Keratinocyte (primary cell): ENCODE measurements around the gene ZFP42. TPM values are rescaled to one million over a fixed set of nuclear protein-coding genes. Genes with fewer than 3 reads are reported as not detected.

ENCODE experiments used
- DNase-seq: peaks from one replicate; pipeline ENCODE4 v3.0.0-alpha.2; 2011; ENCODE audit warnings: low read depth, missing footprints, low spot score
- FAIRE-seq: peaks from 2 replicates; lab custom pipeline; 2011; peaks lifted over from hg19 to GRCh38; lab: Jason Lieb, UNC
- H2AFZ ChIP-seq: 2 replicates; pipeline ENCODE4 v1.6.0; 2012; ENCODE audit warnings: low read length, control low read depth, inconsistent platforms; ENCODE audit not compliant: control insufficient read depth
- H3K27ac ChIP-seq: 2 replicates; pipeline ENCODE4 v1.5.1; 2011; ENCODE audit warnings: low read length; ENCODE audit not compliant: control insufficient read depth, insufficient read depth
- H3K27me3 ChIP-seq: 3 replicates; pipeline ENCODE4 v1.6.0; 2011; ENCODE audit warnings: low read length; ENCODE audit not compliant: control insufficient read depth, insufficient read depth; ENCODE audit errors: extremely low read depth
- H3K36me3 ChIP-seq, 2 experiments: 2 replicates in 1 of 2; 3 replicates in 1 of 2; pipeline ENCODE4 v1.5.1; 2011; ENCODE audit warnings: low read length in 2 of 2, mild to moderate bottlenecking in 1 of 2; ENCODE audit not compliant: control insufficient read depth in 2 of 2, insufficient read depth in 2 of 2; ENCODE audit errors: extremely low read depth in 1 of 2
- H3K4me1 ChIP-seq: 3 replicates; pipeline ENCODE4 v1.5.1; 2011; ENCODE audit warnings: low read length; ENCODE audit not compliant: control insufficient read depth, insufficient read depth; ENCODE audit errors: extremely low read depth
- H3K4me2 ChIP-seq: 3 replicates; pipeline ENCODE4 v1.6.0; 2011; ENCODE audit warnings: low read depth, low read length; ENCODE audit not compliant: control insufficient read depth, insufficient read depth; ENCODE audit errors: extremely low read depth
- H3K4me3 ChIP-seq, 3 experiments: fragments of 200-600 bp in 1 of 3; sonication (generic) in 1 of 3; 2 replicates in 2 of 3; 3 replicates in 1 of 3; pipeline ENCODE4 v1.5.1; 2011 to 2016; ENCODE audit warnings: low read length in 3 of 3, mild to moderate bottlenecking in 3 of 3, control low read depth in 2 of 3, inconsistent platforms in 1 of 3, low read depth in 1 of 3, mixed read lengths in 1 of 3, mixed run types in 1 of 3, moderate library complexity in 1 of 3; ENCODE audit not compliant: control insufficient read depth in 2 of 3, insufficient read depth in 2 of 3; ENCODE audit errors: extremely low read depth in 1 of 3
- H3K79me2 ChIP-seq: 2 replicates; pipeline ENCODE4 v1.6.0; 2012; ENCODE audit warnings: low read length; ENCODE audit not compliant: control insufficient read depth, insufficient read depth
- H3K9ac ChIP-seq: 3 replicates; pipeline ENCODE4 v1.6.0; 2011; ENCODE audit warnings: low read length; ENCODE audit not compliant: control insufficient read depth, insufficient read depth; ENCODE audit errors: extremely low read depth
- H3K9me1 ChIP-seq: 3 replicates; pipeline ENCODE4 v1.6.0; 2011; ENCODE audit warnings: low read length; ENCODE audit not compliant: control insufficient read depth, insufficient read depth; ENCODE audit errors: extremely low read depth
- H3K9me3 ChIP-seq: 2 replicates; pipeline ENCODE4 v1.5.1; 2012; ENCODE audit warnings: low read depth, low read length; ENCODE audit not compliant: control insufficient read depth
- H4K20me1 ChIP-seq: 3 replicates; pipeline ENCODE4 v1.6.0; 2011; ENCODE audit warnings: low read length; ENCODE audit not compliant: control insufficient read depth, insufficient read depth; ENCODE audit errors: extremely low read depth
- EZH2 ChIP-seq: IDR thresholded peaks from one replicate; pipeline ENCODE4 v1.6.1; 2012; ENCODE audit warnings: inconsistent platforms, mild to moderate bottlenecking, low read length, moderate library complexity
- dilution Hi-C: fragments of 300-500 bp; cut with MboI; formaldehyde crosslinking; loops from one replicate; pipeline ENCODE4 v1.7.0; 2020; ENCODE audit warnings: low sequenced_read_pairs; ENCODE audit not compliant: extremely low pct_ligation_motif_present
- polyA plus RNA-seq, 5 experiments: library from polyadenylated mRNA; depleted of rRNA in 3 of 5; stranded (reverse) in 3 of 5; stranded (forward) in 1 of 5; unstranded in 1 of 5; fragments of >200 nt; gene quantifications; 1 replicate in 1 of 5; 2 replicates in 3 of 5; 3 replicates in 1 of 5; pipeline versions ENCODE4 v1.2.1 to v1.2.3, GENCODE V29; 2011 to 2012; ENCODE audit warnings: missing spikeins in 2 of 5, low read depth in 1 of 5, low replicate concordance in 1 of 5
- TF ChIP-seq, protein P1 (sequence below), 3 experiments: IDR thresholded peaks in 1 of 3; conservative IDR thresholded peaks in 1 of 3; optimal IDR thresholded peaks in 1 of 3; 2 replicates in 2 of 3; 3 replicates in 1 of 3; pipeline versions ENCODE3 to v1.5.1; 2011; ENCODE audit warnings: low read length in 3 of 3, mild to moderate bottlenecking in 3 of 3, moderate library complexity in 2 of 3, control low read depth in 1 of 3, inconsistent platforms in 1 of 3; ENCODE audit not compliant: insufficient read depth in 2 of 3; ENCODE audit errors: extremely low read depth in 1 of 3

Gene ZFP42
- polyA plus RNA-seq, 1 donor (not counting 4 experiments of a cell fraction or from before 2014, with no cell fraction given): 3.1 TPM

DNA sequence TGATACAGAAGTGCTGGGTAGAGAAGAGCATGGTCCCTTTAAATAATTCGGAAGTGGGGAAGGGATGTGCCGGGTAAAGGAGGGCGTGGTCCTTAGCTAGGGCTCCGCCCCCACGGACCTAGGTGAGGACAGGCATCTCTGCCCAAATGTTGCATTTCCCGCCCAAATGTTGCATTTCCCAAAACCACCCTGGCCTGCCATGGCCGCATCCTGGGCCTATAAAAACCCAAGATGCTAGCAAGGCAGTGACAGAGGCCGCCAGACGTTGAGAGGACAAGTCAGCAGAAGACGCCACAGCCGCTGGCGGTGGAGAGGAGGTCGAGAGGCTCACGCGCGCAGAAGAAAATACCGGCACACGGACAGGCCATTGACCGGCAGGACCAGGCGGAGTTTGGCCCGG lies 46.1 kb downstream of the ZFP42 start:
- no peak for DNase-seq
- H2AFZ ChIP-seq: no peak overlapping the region
- no peaks in the 10 kb centered on the region for H3K9me3 ChIP-seq
- H3K4me3 ChIP-seq: no peak overlapping the region
- H3K4me2 ChIP-seq: no peak overlapping the region
- no peak for FAIRE-seq
- no peaks in the 10 kb centered on the region for H3K27me3 ChIP-seq
- dilution Hi-C loops: no loop called here
- no peak overlapping the region for H3K27ac ChIP-seq
- no peaks in the 10 kb centered on the region for H3K9me1 ChIP-seq
- H3K9ac ChIP-seq: no peak overlapping the region
- H3K36me3 ChIP-seq: no peaks in the 10 kb centered on the region
- no peaks in the 10 kb centered on the region for H4K20me1 ChIP-seq
- TF ChIP-seq EZH2: no peak
- TF ChIP-seq, protein P1, sequence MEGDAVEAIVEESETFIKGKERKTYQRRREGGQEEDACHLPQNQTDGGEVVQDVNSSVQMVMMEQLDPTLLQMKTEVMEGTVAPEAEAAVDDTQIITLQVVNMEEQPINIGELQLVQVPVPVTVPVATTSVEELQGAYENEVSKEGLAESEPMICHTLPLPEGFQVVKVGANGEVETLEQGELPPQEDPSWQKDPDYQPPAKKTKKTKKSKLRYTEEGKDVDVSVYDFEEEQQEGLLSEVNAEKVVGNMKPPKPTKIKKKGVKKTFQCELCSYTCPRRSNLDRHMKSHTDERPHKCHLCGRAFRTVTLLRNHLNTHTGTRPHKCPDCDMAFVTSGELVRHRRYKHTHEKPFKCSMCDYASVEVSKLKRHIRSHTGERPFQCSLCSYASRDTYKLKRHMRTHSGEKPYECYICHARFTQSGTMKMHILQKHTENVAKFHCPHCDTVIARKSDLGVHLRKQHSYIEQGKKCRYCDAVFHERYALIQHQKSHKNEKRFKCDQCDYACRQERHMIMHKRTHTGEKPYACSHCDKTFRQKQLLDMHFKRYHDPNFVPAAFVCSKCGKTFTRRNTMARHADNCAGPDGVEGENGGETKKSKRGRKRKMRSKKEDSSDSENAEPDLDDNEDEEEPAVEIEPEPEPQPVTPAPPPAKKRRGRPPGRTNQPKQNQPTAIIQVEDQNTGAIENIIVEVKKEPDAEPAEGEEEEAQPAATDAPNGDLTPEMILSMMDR (optimal IDR thresholded peaks at IDR 0.05 in 1 of 3, IDR thresholded peaks at IDR 0.05 in 1 of 3, conservative IDR thresholded peaks at IDR 0.05 in 1 of 3; ENCODE audit: extremely low read depth in 1 of 3, insufficient read depth in 2 of 3, low read length in 3 of 3): no peak
- H3K4me1 ChIP-seq: no peaks in the 10 kb centered on the region
- no peaks in the 10 kb centered on the region for H3K79me2 ChIP-seq

DNA sequence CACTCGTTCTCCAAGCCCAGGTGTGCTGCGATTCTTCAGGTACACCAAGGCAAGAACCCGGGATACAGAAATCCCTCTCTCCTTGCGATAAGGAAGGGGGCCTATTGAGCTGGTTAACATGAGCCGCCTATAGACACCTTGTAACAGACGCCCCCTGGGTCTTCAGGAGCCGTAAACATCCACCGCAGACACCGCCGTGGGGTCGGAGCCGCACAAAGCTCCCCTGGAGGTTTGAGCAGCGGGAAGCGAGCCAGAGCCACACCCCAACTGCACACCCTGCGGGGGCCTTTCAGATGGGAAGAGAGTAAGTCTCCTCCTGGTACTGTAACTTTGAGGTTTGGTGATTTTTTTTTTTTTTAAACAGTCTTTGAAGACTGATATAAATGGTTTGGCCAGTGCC lies 46.6 kb downstream of the ZFP42 start:
- H3K4me3 ChIP-seq: no peak overlapping the region
- FAIRE-seq (no peak), DNase-seq (no peak)
- dilution Hi-C loops: no loop called here
- no peaks in the 10 kb centered on the region for H3K4me1 ChIP-seq
- H3K4me2 ChIP-seq: no peak overlapping the region
- H3K79me2 ChIP-seq: no peaks in the 10 kb centered on the region
- H4K20me1 ChIP-seq: no peaks in the 10 kb centered on the region
- H3K36me3 ChIP-seq: no peaks in the 10 kb centered on the region
- no peaks in the 10 kb centered on the region for H3K9me3 ChIP-seq
- no peak for TF ChIP-seq EZH2
- TF ChIP-seq, protein P1 (optimal IDR thresholded peaks at IDR 0.05 in 1 of 3, IDR thresholded peaks at IDR 0.05 in 1 of 3, conservative IDR thresholded peaks at IDR 0.05 in 1 of 3; ENCODE audit: extremely low read depth in 1 of 3, insufficient read depth in 2 of 3, low read length in 3 of 3): no peak
- no peaks in the 10 kb centered on the region for H3K9me1 ChIP-seq
- no peak overlapping the region for H3K27ac ChIP-seq
- no peak overlapping the region for H3K9ac ChIP-seq
- H3K27me3 ChIP-seq: no peaks in the 10 kb centered on the region
- H2AFZ ChIP-seq: no peak overlapping the region
